OCI-LY3 (cell line): ENCODE results near the gene MS4A15.
A peak's percentile ranks its signal among the peaks of the same experiment; 100 is the strongest.

Experiments used
- H2AFZ ChIP-seq: fragments of 200-600, 300-600 bp; shearing (Covaris generic); 2 replicates; pipeline ENCODE4 v1.6.0; 2014; ENCODE audit warnings: antibody characterized with exemption, low read depth, low read length
- H3K27ac ChIP-seq: fragments of 200-600, 300-600 bp; sonication (generic); 2 replicates; pipeline ENCODE4 v1.5.1; 2014; ENCODE audit warnings: mild to moderate bottlenecking, low read length, moderate library complexity, mixed read lengths
- H3K27me3 ChIP-seq: fragments of 200-600, 300-600 bp; sonication (generic); 2 replicates; pipeline ENCODE4 v1.6.1; 2014; ENCODE audit warnings: low read depth, low read length, mixed read lengths
- H3K36me3 ChIP-seq: fragments of 200-600, 300-600 bp; sonication (generic); replicated peaks from 2 replicates; pipeline ENCODE3; 2014; ENCODE audit warnings: low read depth, low read length, mixed read lengths
- H3K4me1 ChIP-seq: fragments of 300-600, 200-600 bp; sonication (generic); 2 replicates; pipeline ENCODE4 v1.6.1; 2014; ENCODE audit warnings: low read length, mixed read lengths
- H3K4me2 ChIP-seq: fragments of 200-600, 300-600 bp; sonication (generic); 2 replicates; pipeline ENCODE4 v1.6.1; 2014; ENCODE audit warnings: low read length, mixed read lengths
- H3K4me3 ChIP-seq: fragments of 300-600, 200-600 bp; sonication (generic); 2 replicates; pipeline ENCODE4 v1.5.1; 2014; ENCODE audit warnings: antibody characterized with exemption, mild to moderate bottlenecking, low read length, moderate library complexity
- H3K79me2 ChIP-seq: fragments of 300-600, 200-600 bp; shearing (Covaris generic); 2 replicates; pipeline ENCODE4 v1.6.1; 2014; ENCODE audit warnings: mild to moderate bottlenecking, low read length, mixed read lengths
- H3K9ac ChIP-seq: fragments of 300-600, 200-600 bp; shearing (Covaris generic); 2 replicates; pipeline ENCODE4 v1.6.0; 2014; ENCODE audit warnings: mild to moderate bottlenecking, low read length, moderate library complexity
- H3K9me3 ChIP-seq: fragments of 200-600, 300-600 bp; shearing (Covaris generic); 2 replicates; pipeline ENCODE4 v1.6.1; 2014; ENCODE audit warnings: low read length, mixed read lengths; ENCODE audit not compliant: insufficient read depth
- H4K20me1 ChIP-seq: fragments of 200-600, 300-600 bp; sonication (generic); 2 replicates; pipeline ENCODE4 v1.6.1; 2016; ENCODE audit warnings: low read length, mixed read lengths; ENCODE audit not compliant: insufficient read depth
- EZH2phosphoT487 ChIP-seq: fragments of 200-600 bp; shearing (Covaris generic); IDR thresholded peaks from 2 replicates; pipeline ENCODE4 v1.6.1; 2018; ENCODE audit warnings: antibody characterized with exemption, mixed run types, low read depth
- TF ChIP-seq, protein P1 (sequence below): fragments of 200-600, 300-600 bp; sonication (generic); IDR thresholded peaks from 2 replicates; pipeline ENCODE4 v1.5.1; 2014; ENCODE audit warnings: antibody characterized with exemption, low read length, low read depth

Gene MS4A15

DNA sequence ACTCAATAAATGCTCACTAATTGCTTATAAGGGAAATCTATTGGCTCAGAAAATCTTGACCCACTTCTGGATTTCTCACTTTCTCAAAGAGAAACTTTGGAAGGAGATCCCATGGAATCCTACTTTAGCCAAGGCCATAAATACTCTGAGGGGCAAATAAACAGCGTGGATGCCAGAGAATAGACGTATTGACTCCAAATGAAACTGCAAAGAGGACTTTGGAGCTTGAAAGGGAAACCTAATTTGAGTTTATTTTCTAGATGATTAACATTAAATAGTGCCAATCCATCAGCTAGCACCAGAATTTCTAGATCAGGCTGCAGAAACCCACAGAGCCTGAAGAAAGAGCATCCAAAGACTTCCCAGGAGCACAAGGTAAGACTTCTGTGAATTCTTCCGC is 32.2 kb upstream of the MS4A15 start, which contains the start of gene MS4A18:
Gene MS4A18, plus strand, starts transcription at position 301 of the 400 bp plus-strand sequence.
- Histone ChIP-seq H3K27ac (no peak within 1 kb of the TSS), H3K36me3 (no peaks in the 10 kb centered on the region), H3K27me3 (peaks cover 41% of the 10 kb centered on the region), H3K79me2 (no peaks in the 10 kb centered on the region), H3K9me3 (0 out of 2 replicates have a peak, but pooled peaks cover 2% of the 10 kb centered on the region), H3K4me2 (no peak within 1 kb of the TSS), H3K4me1 (no peaks in the 10 kb centered on the region), H3K9ac (no peak within 1 kb of the TSS), H4K20me1 (no peaks in the 10 kb centered on the region), H2AFZ (no peak within 1 kb of the TSS), H3K4me3 (no peak within 1 kb of the TSS)
- TF ChIP-seq, protein P1, sequence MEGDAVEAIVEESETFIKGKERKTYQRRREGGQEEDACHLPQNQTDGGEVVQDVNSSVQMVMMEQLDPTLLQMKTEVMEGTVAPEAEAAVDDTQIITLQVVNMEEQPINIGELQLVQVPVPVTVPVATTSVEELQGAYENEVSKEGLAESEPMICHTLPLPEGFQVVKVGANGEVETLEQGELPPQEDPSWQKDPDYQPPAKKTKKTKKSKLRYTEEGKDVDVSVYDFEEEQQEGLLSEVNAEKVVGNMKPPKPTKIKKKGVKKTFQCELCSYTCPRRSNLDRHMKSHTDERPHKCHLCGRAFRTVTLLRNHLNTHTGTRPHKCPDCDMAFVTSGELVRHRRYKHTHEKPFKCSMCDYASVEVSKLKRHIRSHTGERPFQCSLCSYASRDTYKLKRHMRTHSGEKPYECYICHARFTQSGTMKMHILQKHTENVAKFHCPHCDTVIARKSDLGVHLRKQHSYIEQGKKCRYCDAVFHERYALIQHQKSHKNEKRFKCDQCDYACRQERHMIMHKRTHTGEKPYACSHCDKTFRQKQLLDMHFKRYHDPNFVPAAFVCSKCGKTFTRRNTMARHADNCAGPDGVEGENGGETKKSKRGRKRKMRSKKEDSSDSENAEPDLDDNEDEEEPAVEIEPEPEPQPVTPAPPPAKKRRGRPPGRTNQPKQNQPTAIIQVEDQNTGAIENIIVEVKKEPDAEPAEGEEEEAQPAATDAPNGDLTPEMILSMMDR, result no peak
- no peak for TF ChIP-seq EZH2phosphoT487

DNA sequence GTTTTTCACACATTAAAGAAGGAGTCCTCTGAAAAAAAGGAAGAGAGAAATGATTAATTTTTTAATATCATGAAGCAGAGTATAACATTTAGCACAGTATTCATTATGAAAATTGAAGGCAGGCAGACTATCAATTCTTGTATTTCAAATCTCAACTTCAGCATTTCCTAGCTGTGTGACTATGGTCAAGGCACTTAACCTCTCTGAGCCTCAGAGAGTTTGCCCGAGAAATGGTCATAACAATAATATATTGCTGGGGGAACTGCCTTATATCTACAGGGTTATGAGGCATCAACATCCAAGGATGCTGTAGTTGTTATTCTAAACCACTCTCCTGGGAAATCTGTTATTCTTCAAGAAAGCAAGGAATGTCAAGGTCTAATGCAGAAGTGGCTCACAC is 31.1 kb upstream of the MS4A15 start:
- H3K27ac ChIP-seq, result no peak overlapping the region
- H3K36me3 ChIP-seq, result no peaks in the 10 kb centered on the region
- H3K27me3 ChIP-seq, result peaks cover 46% of the 10 kb centered on the region
- H3K4me3 ChIP-seq, result no peak overlapping the region
- no peak overlapping the region for H2AFZ ChIP-seq
- H3K9me3 ChIP-seq, result no peaks in the 10 kb centered on the region
- H3K79me2 ChIP-seq, result no peaks in the 10 kb centered on the region
- H3K9ac ChIP-seq, result no peak overlapping the region
- no peak overlapping the region for H3K4me2 ChIP-seq
- H3K4me1 ChIP-seq, result no peaks in the 10 kb centered on the region
- no peak for TF ChIP-seq EZH2phosphoT487
- TF ChIP-seq, protein P1, result no peak
- no peaks in the 10 kb centered on the region for H4K20me1 ChIP-seq

DNA sequence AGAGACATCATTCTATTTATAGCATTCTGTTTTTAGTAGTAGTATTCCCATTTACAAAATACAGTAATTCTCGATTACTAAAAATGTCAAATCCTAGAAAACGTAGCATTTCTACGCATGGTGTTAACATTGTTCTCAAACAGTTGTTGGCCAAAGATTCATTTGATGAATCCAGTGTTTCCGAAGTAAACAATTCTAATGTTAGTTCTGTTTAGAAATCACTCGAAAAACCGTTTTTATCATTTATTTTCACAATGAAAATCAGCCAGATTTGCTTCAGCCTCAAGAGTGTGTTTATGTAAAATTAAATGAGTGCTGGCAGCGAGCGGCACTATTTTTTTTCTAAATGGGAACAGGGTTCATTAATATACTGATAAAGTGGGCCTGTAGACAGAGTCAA is 25.1 kb upstream of the MS4A15 start:
- Histone ChIP-seq H2AFZ (no peak overlapping the region), H3K9me3 (no peaks in the 10 kb centered on the region), H3K27me3 (peaks cover 30% of the 10 kb centered on the region), H3K4me1 (no peaks in the 10 kb centered on the region), H3K36me3 (no peaks in the 10 kb centered on the region), H3K4me3 (no peak overlapping the region), H3K4me2 (no peak overlapping the region), H3K27ac (no peak overlapping the region), H3K79me2 (no peaks in the 10 kb centered on the region), H4K20me1 (no peaks in the 10 kb centered on the region), H3K9ac (no peak overlapping the region)
- TF ChIP-seq EZH2phosphoT487, result no peak

DNA sequence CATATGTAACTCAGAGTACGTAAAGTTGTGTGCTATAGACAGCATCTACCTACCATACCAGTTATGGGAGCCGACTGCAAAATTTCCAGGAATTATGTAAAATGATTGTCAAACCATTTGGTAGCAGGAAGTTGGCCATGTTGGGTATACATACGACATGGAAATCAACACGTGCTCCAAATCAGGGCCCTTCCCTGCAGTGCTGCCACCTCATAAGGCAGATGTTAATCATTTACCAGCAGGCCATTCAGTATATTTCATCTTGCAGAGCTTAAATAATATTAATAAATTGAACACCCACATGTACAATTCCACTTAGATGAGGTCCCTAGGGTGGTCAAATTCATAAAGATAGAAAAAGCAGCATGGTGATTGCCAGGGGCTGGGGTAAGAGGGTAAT is 22.4 kb upstream of the MS4A15 start:
- H3K4me3 ChIP-seq, result no peak overlapping the region
- no peaks in the 10 kb centered on the region for H3K36me3 ChIP-seq
- H3K27me3 ChIP-seq, result peaks cover 14% of the 10 kb centered on the region
- no peaks in the 10 kb centered on the region for H3K79me2 ChIP-seq
- no peak overlapping the region for H3K27ac ChIP-seq
- H3K9ac ChIP-seq, result no peak overlapping the region
- no peaks in the 10 kb centered on the region for H3K4me1 ChIP-seq
- H3K4me2 ChIP-seq, result no peak overlapping the region
- no peaks in the 10 kb centered on the region for H3K9me3 ChIP-seq
- no peak overlapping the region for H2AFZ ChIP-seq
- TF ChIP-seq, protein P1, result no peak
- no peak for TF ChIP-seq EZH2phosphoT487
- no peaks in the 10 kb centered on the region for H4K20me1 ChIP-seq

DNA sequence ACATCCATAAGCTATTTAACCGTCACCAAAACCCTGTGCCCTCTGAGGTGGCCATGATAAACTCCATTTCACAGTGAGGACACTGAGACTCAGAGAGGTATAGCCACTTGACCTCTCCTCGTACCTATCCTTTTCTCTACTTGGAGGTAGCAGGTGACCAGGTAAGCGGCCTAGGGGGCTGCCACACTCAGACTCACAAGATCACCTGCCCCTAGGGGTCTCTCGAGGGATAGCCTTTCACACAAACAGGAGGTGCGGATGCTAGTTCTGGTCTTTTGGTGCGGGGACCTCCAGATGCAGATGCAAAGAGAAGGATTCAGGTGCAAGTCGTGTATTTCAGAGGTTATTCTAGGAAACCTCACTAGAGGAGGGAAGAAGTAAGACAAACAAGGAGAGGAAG is 17.6 kb upstream of the MS4A15 start:
- H3K4me1 ChIP-seq, result no peaks in the 10 kb centered on the region
- TF ChIP-seq, protein P1, result peak; percentile 16; the same call in 1 of the 2 replicates
- no peak for TF ChIP-seq EZH2phosphoT487
- H4K20me1 ChIP-seq, result no peaks in the 10 kb centered on the region
- H3K79me2 ChIP-seq, result no peaks in the 10 kb centered on the region
- no peak overlapping the region for H3K4me3 ChIP-seq
- H3K9me3 ChIP-seq, result no peaks in the 10 kb centered on the region; the same call in 1 of the 2 replicates
- no peak overlapping the region for H2AFZ ChIP-seq
- no peaks in the 10 kb centered on the region for H3K36me3 ChIP-seq
- no peak overlapping the region for H3K9ac ChIP-seq
- H3K27ac ChIP-seq, result no peak overlapping the region
- no peak overlapping the region for H3K4me2 ChIP-seq
- peaks cover 8% of the 10 kb centered on the region; the same call in 1 of the 2 replicates for H3K27me3 ChIP-seq
